H9 (cell line): ENCODE results near the gene GRIP1. TPM values are rescaled to one million over a fixed set of nuclear protein-coding genes. Genes with fewer than 3 reads are reported as not detected.

Experiments
- DNase-seq: peaks from one replicate; pipeline ENCODE4 v3.0.0-alpha.2; 2017
- H2AFZ ChIP-seq: one replicate; pipeline ENCODE4 v1.6.1; 2013; ENCODE audit warnings: mild to moderate bottlenecking, low read length, control low read depth, moderate library complexity
- H2AK5ac ChIP-seq: 2 replicates; pipeline ENCODE4 v1.6.1; 2013; ENCODE audit warnings: low read length, control low read depth, mixed read lengths; ENCODE audit not compliant: insufficient read length
- H2BK120ac ChIP-seq: one replicate; pipeline ENCODE4 v1.6.1; 2013; ENCODE audit warnings: low read depth, mild to moderate bottlenecking, low read length, control low read depth, inconsistent platforms; ENCODE audit not compliant: poor library complexity, severe bottlenecking
- H2BK12ac ChIP-seq: 2 replicates; pipeline ENCODE4 v1.6.1; 2013; ENCODE audit warnings: low read length, control low read depth, mixed read lengths, low read depth; ENCODE audit not compliant: insufficient read length
- H2BK15ac ChIP-seq: 2 replicates; pipeline ENCODE4 v1.6.1; 2013; ENCODE audit warnings: low read depth, low read length, control low read depth
- H2BK20ac ChIP-seq: one replicate; pipeline ENCODE4 v1.6.1; 2013; ENCODE audit warnings: low read depth, mild to moderate bottlenecking, low read length, control low read depth, inconsistent platforms; ENCODE audit not compliant: poor library complexity, severe bottlenecking
- H2BK5ac ChIP-seq: 2 replicates; pipeline ENCODE4 v1.6.1; 2013; ENCODE audit warnings: low read length, control low read depth, mixed read lengths; ENCODE audit not compliant: insufficient read length
- H3K14ac ChIP-seq: 2 replicates; pipeline ENCODE4 v1.6.1; 2013; ENCODE audit warnings: low read length, control low read depth; ENCODE audit not compliant: insufficient read depth
- H3K18ac ChIP-seq: 2 replicates; pipeline ENCODE4 v1.6.1; 2013; ENCODE audit warnings: low read depth, mild to moderate bottlenecking, mixed read lengths, low read length, control low read depth; ENCODE audit not compliant: insufficient read length
- H3K23ac ChIP-seq: 2 replicates; pipeline ENCODE4 v1.6.1; 2013; ENCODE audit warnings: low read length, control low read depth, mixed read lengths, low read depth; ENCODE audit not compliant: insufficient read length
- H3K23me2 ChIP-seq: 2 replicates; pipeline ENCODE4 v1.6.1; 2013; ENCODE audit warnings: low read depth, mild to moderate bottlenecking, mixed read lengths, low read length, control low read depth; ENCODE audit not compliant: insufficient read length, poor library complexity, severe bottlenecking
- H3K27ac ChIP-seq: 2 replicates; pipeline ENCODE4 v1.5.1; 2013; ENCODE audit warnings: low read length, control low read depth, mixed read lengths, low read depth; ENCODE audit not compliant: insufficient read length
- H3K27me3 ChIP-seq: 2 replicates; pipeline ENCODE4 v1.6.1; 2013; ENCODE audit warnings: low read length, control low read depth, inconsistent platforms; ENCODE audit not compliant: insufficient read depth
- H3K4ac ChIP-seq: 2 replicates; pipeline ENCODE4 v1.6.1; 2013; ENCODE audit warnings: low read depth, mild to moderate bottlenecking, control low read depth, inconsistent platforms, low read length, moderate library complexity
- H3K4me1 ChIP-seq: 2 replicates; pipeline ENCODE4 v1.6.1; 2013; ENCODE audit warnings: low read length, control low read depth, inconsistent platforms; ENCODE audit not compliant: insufficient read depth
- H3K4me2 ChIP-seq: 2 replicates; pipeline ENCODE4 v1.6.1; 2013; ENCODE audit warnings: low read length, control low read depth, mixed read lengths; ENCODE audit not compliant: insufficient read length, insufficient read depth
- H3K56ac ChIP-seq: 2 replicates; pipeline ENCODE4 v1.6.1; 2013; ENCODE audit warnings: low read depth, mild to moderate bottlenecking, mixed read lengths, low read length, control low read depth; ENCODE audit not compliant: insufficient read length
- H3K79me1 ChIP-seq: 2 replicates; pipeline ENCODE4 v1.6.1; 2013; ENCODE audit warnings: low read depth, mild to moderate bottlenecking, moderate library complexity, low read length, control low read depth, inconsistent platforms; ENCODE audit not compliant: insufficient read depth, poor library complexity, severe bottlenecking
- H3K79me2 ChIP-seq: 2 replicates; pipeline ENCODE4 v1.6.1; 2013; ENCODE audit warnings: low read length, control low read depth, inconsistent platforms; ENCODE audit not compliant: insufficient read depth
- H3K9ac ChIP-seq: 2 replicates; pipeline ENCODE4 v1.6.1; 2013; ENCODE audit warnings: low read length, control low read depth, mixed read lengths; ENCODE audit not compliant: insufficient read length; ENCODE audit errors: extremely low read depth
- H3K9me3 ChIP-seq: one replicate; pipeline ENCODE4 v1.6.1; 2013; ENCODE audit warnings: low read depth, low read length, inconsistent platforms; ENCODE audit not compliant: control insufficient read depth
- H3T11ph ChIP-seq: one replicate; pipeline ENCODE4 v1.6.1; 2013; ENCODE audit warnings: mild to moderate bottlenecking, low read length, control low read depth, inconsistent platforms
- H4K20me1 ChIP-seq: one replicate; pipeline ENCODE4 v1.6.1; 2013; ENCODE audit not compliant: control insufficient read depth, insufficient read length, insufficient read depth
- H4K5ac ChIP-seq: 2 replicates; pipeline ENCODE4 v1.6.1; 2013; ENCODE audit warnings: low read depth, mild to moderate bottlenecking, mixed read lengths, low read length, control low read depth; ENCODE audit not compliant: insufficient read length
- H4K8ac ChIP-seq: replicated peaks from 2 replicates; pipeline ENCODE4 v1.6.1; 2013; ENCODE audit warnings: low read length, control low read depth, mixed read lengths, low read depth; ENCODE audit not compliant: insufficient read length
- H4K91ac ChIP-seq: 2 replicates; pipeline ENCODE4 v1.6.1; 2013; ENCODE audit warnings: low read depth, mild to moderate bottlenecking, moderate library complexity, mixed read lengths, low read length, control low read depth; ENCODE audit not compliant: insufficient read length
- H3K27ac Mint-ChIP-seq, 3 experiments: 2 replicates in 2 of 3; 3 replicates in 1 of 3; pipeline ENCODE4 v1.8.0; 2020 to 2021; ENCODE audit warnings: mixed read lengths in 3 of 3, mild to moderate bottlenecking in 1 of 3, moderate library complexity in 1 of 3
- H3K27me3 Mint-ChIP-seq: 2 replicates; pipeline ENCODE4 v1.8.0; 2021; ENCODE audit warnings: low read depth, mild to moderate bottlenecking, moderate library complexity, mixed read lengths
- H3K36me3 Mint-ChIP-seq, 3 experiments: 2 replicates in 2 of 3; 3 replicates in 1 of 3; pipeline ENCODE4 v1.8.0; 2020 to 2021; ENCODE audit warnings: low read depth in 3 of 3, mixed read lengths in 3 of 3; ENCODE audit not compliant: insufficient read depth in 1 of 3
- H3K4me1 Mint-ChIP-seq, 2 experiments: 2 replicates each; pipeline ENCODE4 v1.8.0; 2020; ENCODE audit warnings: mixed read lengths in 2 of 2
- H3K4me3 Mint-ChIP-seq, 2 experiments: 2 replicates in 1 of 2; 3 replicates in 1 of 2; pipeline ENCODE4 v1.8.0; 2020 to 2021; ENCODE audit warnings: mild to moderate bottlenecking in 2 of 2, mixed read lengths in 2 of 2, moderate library complexity in 1 of 2
- H3K9me3 Mint-ChIP-seq, 2 experiments: 2 replicates in 1 of 2; 3 replicates in 1 of 2; pipeline ENCODE4 v1.8.0; 2020; ENCODE audit warnings: mild to moderate bottlenecking in 2 of 2, mixed read lengths in 2 of 2, moderate library complexity in 1 of 2
- CTCF ChIP-seq: fragments of 200-600 bp; sonication (generic); conservative IDR thresholded peaks from 3 replicates; pipeline ENCODE4 v1.8.0; 2021; ENCODE audit warnings: antibody characterized with exemption, mild to moderate bottlenecking
- WGBS: extraction: QIAGEN DNeasy Blood & Tissue Kit; methylation state at CpG from one replicate; pipeline ENCODE4 v1.1.7; 2013; ENCODE audit warnings: missing lambda C conversion rate, low lambda C conversion rate, mixed read lengths; ENCODE audit not compliant: insufficient read length; ENCODE audit errors: extremely low coverage; 5-methylcytosine and 5-hydroxymethylcytosine counted together
- total RNA-seq: library from RNA; stranded (reverse); gene quantifications from 2 replicates; pipeline ENCODE4 v1.2.1, GENCODE V29; 2021

Gene GRIP1
- total RNA-seq, 1 experiment from 2014 or later, result 19.5 TPM

DNA sequence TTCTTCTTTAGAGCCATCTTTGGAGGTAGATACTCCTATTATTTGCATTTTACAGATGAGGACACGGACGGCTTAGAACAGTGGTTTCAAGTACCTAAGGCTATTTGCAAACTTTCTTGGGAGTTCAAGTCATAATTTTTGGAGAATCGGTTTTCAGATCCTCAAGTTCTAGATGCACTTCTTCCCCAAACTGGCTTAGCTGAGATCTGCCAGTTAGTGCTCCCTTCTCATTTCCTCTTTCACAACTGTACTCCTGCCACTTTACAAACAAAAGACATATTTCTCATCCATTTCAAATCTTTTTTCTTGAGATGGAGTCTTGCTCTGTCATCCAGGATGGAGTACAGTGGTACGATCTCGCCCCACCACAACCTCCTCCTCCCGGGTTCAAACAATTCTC, 299.3 kb downstream of the GRIP1 start:
- H3K4me3 Mint-ChIP-seq, result no peak overlapping the region
- TF ChIP-seq CTCF, result no peak
- Histone ChIP-seq H2AK5ac (no peak overlapping the region), H3T11ph (no peak overlapping the region), H2BK20ac (no peak overlapping the region), H3K23ac (no peak overlapping the region), H3K4me1 (no peaks in the 10 kb centered on the region), H3K27me3 (no peaks in the 10 kb centered on the region), H4K8ac (no peak overlapping the region), H3K79me1 (no peaks in the 10 kb centered on the region), H3K79me2 (no peaks in the 10 kb centered on the region), H3K27ac (no peak overlapping the region), H2AFZ (no peak overlapping the region), H2BK15ac (no peak overlapping the region), H3K9ac (no peak overlapping the region), H2BK120ac (no peak overlapping the region), H2BK5ac (no peak overlapping the region), H3K4ac (no peak overlapping the region), H2BK12ac (no peak overlapping the region), H4K20me1 (no peaks in the 10 kb centered on the region), H3K4me2 (no peak overlapping the region), H4K5ac (no peak overlapping the region), H3K9me3 (no peaks in the 10 kb centered on the region), H4K91ac (no peak overlapping the region), H3K23me2 (no peaks in the 10 kb centered on the region), H3K14ac (no peak overlapping the region), H3K18ac (no peak overlapping the region), H3K56ac (no peak overlapping the region)
- H3K4me1 Mint-ChIP-seq, result no peaks in the 10 kb centered on the region
- no peaks in the 10 kb centered on the region; the same call in 1 of the 2 replicates for H3K27me3 Mint-ChIP-seq
- H3K9me3 Mint-ChIP-seq, result no peaks in the 10 kb centered on the region
- DNase-seq, result no peak
- H3K27ac Mint-ChIP-seq, result no peak overlapping the region
- WGBS, result no CpG with 5 or more reads among the region's 6 CpGs
- peaks cover 0 to 2% (median 1%) of the 10 kb centered on the region in 3 experiments; a peak in 3 of 7 replicates for H3K36me3 Mint-ChIP-seq
